SH-SY5Y (cell line): ENCODE data around the gene CIB2.

ENCODE experiments used
- GATA2 ChIP-seq: IDR thresholded peaks from 2 replicates; pipeline ENCODE4 v1.6.1; 2011; ENCODE audit warnings: mild to moderate bottlenecking, low read depth, low read length
- GATA3 ChIP-seq: IDR thresholded peaks from 2 replicates; pipeline ENCODE4 v1.6.1; 2011; ENCODE audit warnings: low read depth, mild to moderate bottlenecking, low read length, moderate library complexity

Gene CIB2

GRCh38 chr15:78131295-78132061 lies at the start of gene CIB2:
TSS of gene CIB2 (minus strand) at chr15:78131445. CDS start at chr15:78131215, 230 bp downstream.
- TF ChIP-seq GATA3 (no peak), GATA2 (0 out of 2 replicates have a peak, but pooled peaks have one; percentile 28)

GRCh38 chr15:78179906-78180305 lies 48.7 kb upstream of the CIB2 start:
- TF ChIP-seq GATA2 = no peak
- no peak for TF ChIP-seq GATA3

GRCh38 chr15:78179286-78179840 lies 48.1 kb upstream of the CIB2 start:
- TF ChIP-seq GATA2 (no peak), GATA3 (no peak)

- TF ChIP-seq GATA2 (no peak), GATA3 (no peak)
Measured at GRCh38 chr15:78178064-78178463, 46.8 kb upstream of the CIB2 start.

- TF ChIP-seq GATA3 (no peak), GATA2 (no peak)
Measured at GRCh38 chr15:78177447-78177873, 46.2 kb upstream of the CIB2 start.

GRCh38 chr15:78175330-78175729 lies 44.1 kb upstream of the CIB2 start:
- TF ChIP-seq GATA3 (no peak), GATA2 (no peak)

GRCh38 chr15:78174401-78174800 lies 43.2 kb upstream of the CIB2 start:
- TF ChIP-seq GATA3 (no peak), GATA2 (no peak)

- no peak for TF ChIP-seq GATA3
Measured at GRCh38 chr15:78171864-78172472, 40.7 kb upstream of the CIB2 start.

GRCh38 chr15:78170848-78171773 lies 39.9 kb upstream of the CIB2 start:
- TF ChIP-seq GATA3 (no peak), GATA2 (no peak)

GRCh38 chr15:78168608-78169007 lies 37.4 kb upstream of the CIB2 start:
- no peak for TF ChIP-seq GATA3
- TF ChIP-seq GATA2 = no peak

- TF ChIP-seq GATA3 (no peak), GATA2 (no peak)
Measured at GRCh38 chr15:78167227-78167888, 36.1 kb upstream of the CIB2 start.

- no peak for TF ChIP-seq GATA2
- no peak for TF ChIP-seq GATA3
Measured at GRCh38 chr15:78164010-78164409, 32.8 kb upstream of the CIB2 start.

- TF ChIP-seq GATA2 (no peak), GATA3 (no peak)
Measured at GRCh38 chr15:78162038-78162437, 30.8 kb upstream of the CIB2 start.
